OCI-LY1 (cell line): ENCODE data around the gene TAX1BP3.

ENCODE experiments used
- H2AFZ ChIP-seq: fragments of 200-600 bp; sonication (generic), shearing (Covaris generic); 2 replicates; pipeline ENCODE4 v1.6.0; 2014; ENCODE audit warnings: antibody characterized with exemption, mild to moderate bottlenecking, low read length
- H3F3A ChIP-seq: fragments of 200-600 bp; sonication (generic), shearing (Covaris generic); 2 replicates; pipeline ENCODE4 v1.6.0; 2014; ENCODE audit warnings: mild to moderate bottlenecking, antibody characterized with exemption, low read length, moderate library complexity; ENCODE audit not compliant: insufficient read depth
- H3K27ac ChIP-seq: fragments of 200-600 bp; sonication (generic); 2 replicates; pipeline ENCODE4 v1.5.1; 2014; ENCODE audit warnings: low read length, mixed run types, mild to moderate bottlenecking, low read depth; ENCODE audit not compliant: poor library complexity, severe bottlenecking
- H3K27me3 ChIP-seq: fragments of 200-600 bp; sonication (generic); 2 replicates; pipeline ENCODE4 v1.6.0; 2014; ENCODE audit warnings: antibody characterized with exemption, mild to moderate bottlenecking, low read length, moderate library complexity; ENCODE audit not compliant: insufficient read depth
- H3K36me3 ChIP-seq: fragments of 200-600 bp; sonication (generic); 2 replicates; pipeline ENCODE4 v1.6.1; 2014; ENCODE audit warnings: mild to moderate bottlenecking, antibody characterized with exemption, low read length, moderate library complexity, mixed read lengths; ENCODE audit not compliant: insufficient read depth
- H3K4me1 ChIP-seq: fragments of 200-600 bp; sonication (generic); 2 replicates; pipeline ENCODE4 v1.5.1; 2014; ENCODE audit warnings: mild to moderate bottlenecking, low read length, moderate library complexity; ENCODE audit not compliant: insufficient read depth, severe bottlenecking
- H3K4me2 ChIP-seq: fragments of 200-600 bp; sonication (generic), shearing (Covaris generic); 2 replicates; pipeline ENCODE4 v1.6.1; 2014; ENCODE audit warnings: low read length
- H3K4me3 ChIP-seq: fragments of 200-600 bp; sonication (generic); 2 replicates; pipeline ENCODE4 v1.5.1; 2014; ENCODE audit warnings: low read length, low read depth, mild to moderate bottlenecking, mixed read lengths; ENCODE audit not compliant: poor library complexity, severe bottlenecking
- H3K79me2 ChIP-seq: fragments of 200-600 bp; shearing (Covaris generic); 2 replicates; pipeline ENCODE4 v1.6.1; 2016; ENCODE audit warnings: mixed run types, low read length, mixed read lengths; ENCODE audit not compliant: insufficient read depth
- H3K9ac ChIP-seq: fragments of 200-600 bp; sonication (generic), shearing (Covaris generic); 2 replicates; pipeline ENCODE4 v1.6.1; 2014; ENCODE audit warnings: mild to moderate bottlenecking, low read length, mixed read lengths
- H3K9me2 ChIP-seq: fragments of 200-600 bp; sonication (generic), shearing (Covaris generic); 2 replicates; pipeline ENCODE4 v1.6.1; 2014; ENCODE audit warnings: low read depth, mild to moderate bottlenecking, low read length, mixed read lengths
- H3K9me3 ChIP-seq: fragments of 200-600 bp; shearing (Covaris generic); 2 replicates; pipeline ENCODE4 v1.6.1; 2014; ENCODE audit warnings: low read length, mixed read lengths
- H4K20me1 ChIP-seq: fragments of 200-600 bp; sonication (generic), shearing (Covaris generic); 2 replicates; pipeline ENCODE4 v1.6.0; 2016; ENCODE audit warnings: mild to moderate bottlenecking, low read length; ENCODE audit not compliant: insufficient read depth
- EZH2 ChIP-seq: fragments of 200-600 bp; sonication (generic), shearing (Covaris generic); IDR thresholded peaks from 2 replicates; pipeline ENCODE4 v1.8.0; 2017; ENCODE audit warnings: borderline replicate concordance, mixed run types, mild to moderate bottlenecking, antibody characterized with exemption, low read length, moderate library complexity, mixed read lengths
- TF ChIP-seq, protein P1 (sequence below): fragments of 200-600 bp; sonication (generic), shearing (Covaris generic); IDR thresholded peaks from 2 replicates; pipeline ENCODE4 v1.5.1; 2017; ENCODE audit warnings: mild to moderate bottlenecking, antibody characterized with exemption, low read length, moderate library complexity, mixed read lengths

The TAX1BP3 gene

DNA sequence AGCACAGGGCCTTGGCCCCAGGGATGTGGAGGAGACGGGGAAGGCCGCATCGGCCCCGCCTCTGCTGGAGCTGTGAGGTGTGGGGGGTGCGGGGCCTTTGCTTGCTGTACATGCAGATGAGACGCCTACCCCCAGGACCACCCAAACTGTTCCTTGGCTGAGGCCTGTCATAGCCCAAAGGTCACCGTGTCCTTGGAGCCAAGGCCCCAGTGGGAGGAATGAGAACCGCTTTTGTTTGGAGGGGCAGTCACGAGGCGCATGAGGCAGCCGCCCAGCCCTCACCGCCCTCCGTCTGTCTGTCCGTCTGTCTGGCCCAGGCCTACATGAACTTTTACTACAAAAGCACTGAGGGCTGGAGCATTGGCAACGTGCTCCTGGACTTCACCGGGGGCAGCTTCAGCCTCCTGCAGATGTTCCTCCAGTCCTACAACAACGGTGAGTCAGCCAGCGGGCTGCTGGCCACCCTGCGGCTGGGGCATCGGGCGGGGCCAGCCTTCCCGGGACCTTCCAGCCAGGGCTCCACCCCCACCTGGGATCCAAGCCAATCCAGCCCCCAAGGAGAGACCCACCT, 8.8 kb downstream of the TAX1BP3 start:
- Histone ChIP-seq H3K9me2 (no peaks in the 10 kb centered on the region), H3K79me2 (no peaks in the 10 kb centered on the region), H3F3A (no peaks in the 10 kb centered on the region), H3K27ac (no peak overlapping the region), H3K27me3 (no peaks in the 10 kb centered on the region), H4K20me1 (no peaks in the 10 kb centered on the region), H3K9me3 (no peaks in the 10 kb centered on the region), H3K4me2 (no peak overlapping the region), H3K9ac (no peak overlapping the region), H3K4me1 (no peaks in the 10 kb centered on the region), H3K36me3 (no peaks in the 10 kb centered on the region; the same call in 1 of the 2 replicates), H3K4me3 (no peak overlapping the region), H2AFZ (no peak overlapping the region)
- TF ChIP-seq, protein P1, sequence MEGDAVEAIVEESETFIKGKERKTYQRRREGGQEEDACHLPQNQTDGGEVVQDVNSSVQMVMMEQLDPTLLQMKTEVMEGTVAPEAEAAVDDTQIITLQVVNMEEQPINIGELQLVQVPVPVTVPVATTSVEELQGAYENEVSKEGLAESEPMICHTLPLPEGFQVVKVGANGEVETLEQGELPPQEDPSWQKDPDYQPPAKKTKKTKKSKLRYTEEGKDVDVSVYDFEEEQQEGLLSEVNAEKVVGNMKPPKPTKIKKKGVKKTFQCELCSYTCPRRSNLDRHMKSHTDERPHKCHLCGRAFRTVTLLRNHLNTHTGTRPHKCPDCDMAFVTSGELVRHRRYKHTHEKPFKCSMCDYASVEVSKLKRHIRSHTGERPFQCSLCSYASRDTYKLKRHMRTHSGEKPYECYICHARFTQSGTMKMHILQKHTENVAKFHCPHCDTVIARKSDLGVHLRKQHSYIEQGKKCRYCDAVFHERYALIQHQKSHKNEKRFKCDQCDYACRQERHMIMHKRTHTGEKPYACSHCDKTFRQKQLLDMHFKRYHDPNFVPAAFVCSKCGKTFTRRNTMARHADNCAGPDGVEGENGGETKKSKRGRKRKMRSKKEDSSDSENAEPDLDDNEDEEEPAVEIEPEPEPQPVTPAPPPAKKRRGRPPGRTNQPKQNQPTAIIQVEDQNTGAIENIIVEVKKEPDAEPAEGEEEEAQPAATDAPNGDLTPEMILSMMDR, result no peak

DNA sequence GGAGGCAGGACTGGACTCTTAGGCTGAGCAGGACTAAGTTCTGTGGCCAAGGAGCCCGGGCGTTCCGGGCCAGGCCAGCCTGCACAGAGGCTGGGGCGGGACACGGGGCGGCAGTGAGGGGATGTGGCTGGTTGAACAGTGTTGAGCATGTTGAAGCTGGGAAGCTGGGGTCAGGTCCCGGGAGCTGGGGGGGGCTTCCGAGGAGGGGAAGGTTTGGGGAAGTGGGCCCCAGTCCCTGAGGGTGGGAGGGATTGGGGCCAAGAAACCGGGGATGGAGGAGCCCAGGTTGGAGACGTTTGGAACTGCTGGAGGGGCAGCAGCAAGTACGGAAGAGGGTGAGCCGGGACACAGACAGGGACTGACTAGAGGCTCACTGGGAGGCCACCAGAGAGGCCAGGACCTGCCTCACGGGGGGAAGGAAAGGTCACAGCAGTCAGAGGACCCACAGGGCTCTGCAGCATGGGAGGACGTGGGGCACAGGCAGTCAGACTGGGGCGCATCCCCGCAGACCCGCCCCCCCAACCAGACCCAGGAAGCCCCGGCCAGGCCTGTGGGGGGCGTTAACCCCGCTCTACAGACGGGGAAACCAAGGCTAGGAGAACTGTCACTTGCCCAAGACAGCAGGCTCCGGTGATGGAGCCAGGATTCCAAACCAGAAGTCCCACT, 9.5 kb downstream of the TAX1BP3 start:
- H3K27me3 ChIP-seq, result no peaks in the 10 kb centered on the region
- no peak overlapping the region for H2AFZ ChIP-seq
- H3K4me3 ChIP-seq, result no peak overlapping the region
- no peak overlapping the region for H3K4me2 ChIP-seq
- TF ChIP-seq EZH2, result no peak
- TF ChIP-seq, protein P1, result no peak
- no peaks in the 10 kb centered on the region for H4K20me1 ChIP-seq
- H3K36me3 ChIP-seq, result no peaks in the 10 kb centered on the region; the same call in 1 of the 2 replicates
- no peaks in the 10 kb centered on the region for H3K4me1 ChIP-seq
- no peak overlapping the region for H3K9ac ChIP-seq
- no peaks in the 10 kb centered on the region for H3K9me2 ChIP-seq
- no peak overlapping the region for H3K27ac ChIP-seq
- H3K9me3 ChIP-seq, result no peaks in the 10 kb centered on the region
- H3F3A ChIP-seq, result no peaks in the 10 kb centered on the region
- no peaks in the 10 kb centered on the region for H3K79me2 ChIP-seq

DNA sequence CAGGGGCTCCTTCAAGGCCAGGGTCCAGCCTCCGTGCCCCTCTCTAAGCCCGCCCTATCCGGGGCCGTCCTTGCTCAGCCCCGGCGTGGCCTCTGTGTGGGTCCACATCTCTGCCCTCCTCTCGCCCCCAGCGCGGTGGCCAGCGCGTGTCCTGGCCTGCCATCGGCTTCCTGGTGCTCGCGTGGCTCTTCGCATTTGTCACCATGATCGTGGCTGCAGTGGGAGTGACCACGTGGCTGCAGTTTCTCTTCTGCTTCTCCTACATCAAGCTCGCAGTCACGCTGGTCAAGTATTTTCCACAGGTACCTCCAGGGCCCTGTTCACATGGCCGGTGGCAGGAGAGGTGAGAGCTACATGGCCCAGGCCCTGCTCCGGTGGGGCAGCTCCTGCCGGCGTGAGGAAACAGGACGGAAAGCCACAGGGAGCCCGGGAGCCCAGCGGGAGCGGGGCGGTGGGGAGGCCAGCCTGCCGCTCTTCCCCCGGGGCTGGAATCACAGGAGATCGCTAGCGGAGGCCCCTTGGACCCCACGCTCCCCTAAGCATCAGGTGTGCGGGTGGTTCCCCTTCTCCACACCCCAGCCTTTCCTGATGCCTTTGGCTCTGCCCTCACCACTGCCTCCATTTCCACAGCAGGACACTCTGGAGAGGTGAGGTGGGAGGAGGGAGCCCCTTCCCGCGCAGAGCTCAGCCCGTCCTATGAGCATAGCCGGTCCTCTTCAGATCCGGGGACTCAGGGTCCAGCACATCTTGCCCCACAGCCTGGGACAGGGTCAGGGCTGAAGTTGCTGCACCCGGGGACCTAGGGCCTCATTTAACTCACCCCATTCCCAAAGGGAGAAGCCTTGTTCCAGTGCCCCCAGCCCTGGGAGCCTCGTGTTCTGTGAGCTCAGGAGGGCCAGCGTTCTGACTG, 10.2 kb downstream of the TAX1BP3 start:
- no peaks in the 10 kb centered on the region for H3K79me2 ChIP-seq
- H4K20me1 ChIP-seq, result no peaks in the 10 kb centered on the region
- no peak overlapping the region for H2AFZ ChIP-seq
- no peak overlapping the region for H3K27ac ChIP-seq
- no peaks in the 10 kb centered on the region for H3F3A ChIP-seq
- TF ChIP-seq EZH2, result no peak
- TF ChIP-seq, protein P1, result no peak
- no peaks in the 10 kb centered on the region for H3K27me3 ChIP-seq
- H3K4me1 ChIP-seq, result no peaks in the 10 kb centered on the region
- no peaks in the 10 kb centered on the region for H3K9me3 ChIP-seq
- no peaks in the 10 kb centered on the region; the same call in 1 of the 2 replicates for H3K36me3 ChIP-seq
- H3K4me2 ChIP-seq, result no peak overlapping the region
- H3K9ac ChIP-seq, result no peak overlapping the region
- H3K9me2 ChIP-seq, result no peaks in the 10 kb centered on the region
- no peak overlapping the region for H3K4me3 ChIP-seq
